GM12878 (cell line): Measurements from ENCODE around the gene INHBB.

Source experiments
- BRCA1 ChIP-seq: IDR thresholded peaks from 2 replicates; pipeline ENCODE4 v1.6.1; 2011; ENCODE audit warnings: low read depth, low read length, improper control_type of control experiment
- CTCF ChIP-seq, 3 experiments: IDR thresholded peaks in 2 of 3; conservative IDR thresholded peaks in 1 of 3; 2 replicates each; pipeline ENCODE4 v1.5.1; 2011; ENCODE audit warnings: low read depth in 3 of 3, low read length in 3 of 3, mild to moderate bottlenecking in 3 of 3, control low read depth in 2 of 3, moderate library complexity in 2 of 3, inconsistent platforms in 1 of 3, mixed read lengths in 1 of 3; ENCODE audit not compliant: control insufficient read depth in 2 of 3, insufficient read depth in 1 of 3; ENCODE audit errors: extremely low read depth in 1 of 3
- MAX ChIP-seq: IDR thresholded peaks from 2 replicates; pipeline ENCODE4 v1.6.1; 2012; ENCODE audit warnings: low read depth, low read length, improper control_type of control experiment
- MXI1 ChIP-seq: fragments of 150-350 bp; IDR thresholded peaks from 2 replicates; pipeline ENCODE4 v1.6.1; 2011; ENCODE audit warnings: low read depth, mild to moderate bottlenecking, inconsistent platforms, low read length, improper control_type of control experiment
- POLR2A ChIP-seq: IDR thresholded peaks from 2 replicates; pipeline ENCODE4 v1.6.1; 2011; ENCODE audit warnings: low read depth, mild to moderate bottlenecking, low read length
- POLR2AphosphoS2 ChIP-seq: IDR thresholded peaks from 2 replicates; pipeline ENCODE4 v1.6.1; 2011; ENCODE audit warnings: low read depth, mild to moderate bottlenecking, low read length, improper control_type of control experiment, moderate library complexity
- TCF3 ChIP-seq: IDR thresholded peaks from 2 replicates; pipeline ENCODE4 v1.6.1; 2012; ENCODE audit warnings: low read depth, mild to moderate bottlenecking, low read length, borderline replicate concordance; ENCODE audit not compliant: insufficient read depth
- ZZZ3 ChIP-seq: IDR thresholded peaks from 2 replicates; pipeline ENCODE4 v1.6.1; 2011; ENCODE audit warnings: low read depth; ENCODE audit not compliant: control insufficient read depth, insufficient read length
- TF ChIP-seq, protein P1 (sequence below): fragments of 450-650 bp; IDR thresholded peaks from 2 replicates; pipeline ENCODE4 v1.6.1; 2017; ENCODE audit warnings: mild to moderate bottlenecking

DNA sequence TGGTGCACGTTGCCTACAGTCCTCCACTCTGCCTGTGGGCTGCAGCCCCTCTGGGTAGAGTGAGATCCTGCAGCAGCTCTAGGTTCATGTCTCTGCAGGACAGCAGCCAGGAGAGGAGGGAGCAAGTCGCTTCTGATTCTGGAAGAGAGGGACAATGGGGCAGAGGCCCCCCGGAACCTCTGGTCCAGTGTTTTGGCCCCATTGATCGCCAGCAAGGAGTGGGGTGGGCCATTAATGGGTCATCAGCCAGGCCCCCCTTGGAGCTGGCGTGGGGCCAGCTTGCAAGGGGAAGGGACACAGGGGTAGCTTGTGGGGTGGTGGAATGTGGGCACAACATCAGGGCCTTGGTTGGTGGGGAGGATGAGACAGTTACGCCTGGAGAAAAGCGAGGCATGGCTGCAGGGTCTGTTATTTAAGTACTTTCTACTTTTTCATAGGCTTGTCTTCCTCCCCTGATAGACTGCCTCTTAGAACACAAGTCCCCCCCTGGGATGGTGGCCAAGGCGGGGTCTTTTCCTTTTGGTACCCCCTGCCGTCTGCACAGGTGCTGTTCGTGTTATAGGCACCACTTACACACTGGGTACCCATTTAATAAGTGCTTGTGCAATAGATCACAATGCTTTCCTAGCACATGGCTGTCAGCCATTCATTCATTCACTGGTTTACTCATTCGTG lies 44.6 kb downstream of the INHBB start:
- no peak for TF ChIP-seq ZZZ3
- TF ChIP-seq POLR2AphosphoS2 = no peak
- no peak for TF ChIP-seq BRCA1
- TF ChIP-seq MXI1 = no peak
- TF ChIP-seq, protein P1, sequence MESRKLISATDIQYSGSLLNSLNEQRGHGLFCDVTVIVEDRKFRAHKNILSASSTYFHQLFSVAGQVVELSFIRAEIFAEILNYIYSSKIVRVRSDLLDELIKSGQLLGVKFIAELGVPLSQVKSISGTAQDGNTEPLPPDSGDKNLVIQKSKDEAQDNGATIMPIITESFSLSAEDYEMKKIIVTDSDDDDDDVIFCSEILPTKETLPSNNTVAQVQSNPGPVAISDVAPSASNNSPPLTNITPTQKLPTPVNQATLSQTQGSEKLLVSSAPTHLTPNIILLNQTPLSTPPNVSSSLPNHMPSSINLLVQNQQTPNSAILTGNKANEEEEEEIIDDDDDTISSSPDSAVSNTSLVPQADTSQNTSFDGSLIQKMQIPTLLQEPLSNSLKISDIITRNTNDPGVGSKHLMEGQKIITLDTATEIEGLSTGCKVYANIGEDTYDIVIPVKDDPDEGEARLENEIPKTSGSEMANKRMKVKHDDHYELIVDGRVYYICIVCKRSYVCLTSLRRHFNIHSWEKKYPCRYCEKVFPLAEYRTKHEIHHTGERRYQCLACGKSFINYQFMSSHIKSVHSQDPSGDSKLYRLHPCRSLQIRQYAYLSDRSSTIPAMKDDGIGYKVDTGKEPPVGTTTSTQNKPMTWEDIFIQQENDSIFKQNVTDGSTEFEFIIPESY = no peak
- no peak for TF ChIP-seq TCF3
- no peak for TF ChIP-seq CTCF (IDR thresholded peaks at IDR 0.05 in 2 of 3, conservative IDR thresholded peaks at IDR 0.05 in 1 of 3; ENCODE audit: control insufficient read depth in 2 of 3, extremely low read depth in 1 of 3, insufficient read depth in 1 of 3, low read depth in 3 of 3, low read length in 3 of 3)
- no peak for TF ChIP-seq POLR2A
- TF ChIP-seq MAX = no peak
